ENCODE results near the gene SHFL.

The SHFL gene

GRCh38 chr19:10110076-10110971 lies 24.2 kb downstream of the SHFL start:
- DNase-seq, result no peak

- DNase-seq, result no peak
Measured at GRCh38 chr19:10110972-10111317, 24.8 kb downstream of the SHFL start.

- DNase-seq, result no peak
Measured at GRCh38 chr19:10111405-10111811, 25.3 kb downstream of the SHFL start, which contains the start of gene P2RY11. P2RY11 (plus strand) TSS chr19:10111693; CDS start chr19:10111722, 29 bp downstream.

- no peak for DNase-seq
Measured at GRCh38 chr19:10112037-10112761, 26.1 kb downstream of the SHFL start.

GRCh38 chr19:10112895-10113591 lies 26.9 kb downstream of the SHFL start:
- no peak for DNase-seq

GRCh38 chr19:10113592-10113963 lies 27.5 kb downstream of the SHFL start:
- no peak for DNase-seq

GRCh38 chr19:10113964-10114650 lies 28.0 kb downstream of the SHFL start:
- no peak for DNase-seq

- DNase-seq, result no peak
Measured at GRCh38 chr19:10114651-10115391, 28.7 kb downstream of the SHFL start.

GRCh38 chr19:10115392-10116084 lies 29.4 kb downstream of the SHFL start:
- DNase-seq, result no peak

GRCh38 chr19:10116085-10116865 lies 30.2 kb downstream of the SHFL start:
- DNase-seq, result no peak

- DNase-seq, result no peak
Measured at GRCh38 chr19:10116866-10117616, 30.9 kb downstream of the SHFL start.

GRCh38 chr19:10118960-10119359 lies 32.8 kb downstream of the SHFL start:
- no peak for DNase-seq

- no peak for DNase-seq
Measured at GRCh38 chr19:10120538-10121189, 34.5 kb downstream of the SHFL start.

GRCh38 chr19:10122045-10122444 lies 35.9 kb downstream of the SHFL start:
- no peak for DNase-seq

- no peak for DNase-seq
Measured at GRCh38 chr19:10124429-10124828, 38.3 kb downstream of the SHFL start.

- DNase-seq, result no peak
Measured at GRCh38 chr19:10126213-10126639, 40.1 kb downstream of the SHFL start.

GRCh38 chr19:10132905-10133304 lies 46.8 kb downstream of the SHFL start:
- DNase-seq, result no peak

- DNase-seq, result no peak
Measured at GRCh38 chr19:10133596-10133995, 47.5 kb downstream of the SHFL start.

GRCh38 chr19:10134040-10134439 lies 47.9 kb downstream of the SHFL start:
- DNase-seq, result no peak

Measured in NCI-H1417 treated with DMSO at 0.1 percent for 48 hours (cell line).